ENCODE data around the gene CRYGD.

The CRYGD gene

GRCh38 chr2:208090420-208090819 lies 33.9 kb downstream of the CRYGD start:
- in situ Hi-C loops (cut with MboI; ENCODE audit: low sequenced_read_pairs): no loop called here

DNA sequence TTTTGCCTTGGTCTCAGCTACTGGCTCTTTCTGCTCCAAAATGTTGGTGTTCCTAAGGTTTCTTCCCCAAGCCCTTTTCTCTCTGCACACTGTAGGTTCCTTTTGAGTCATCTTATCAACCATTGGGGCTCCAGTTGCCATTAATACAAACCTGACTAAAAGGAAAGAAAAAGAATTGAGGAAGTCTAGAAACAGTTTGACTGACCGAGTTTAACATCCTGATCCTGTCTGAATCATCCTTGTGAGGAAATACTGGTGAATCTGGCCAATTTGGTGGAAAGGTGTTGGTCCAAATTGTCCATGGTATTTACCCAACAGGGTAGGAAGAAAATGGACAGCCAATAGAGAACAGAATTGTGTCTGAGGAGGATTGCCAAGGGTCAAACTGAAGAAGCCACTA lies 38.3 kb downstream of the CRYGD start:
- in situ Hi-C loops (cut with MboI; ENCODE audit: low sequenced_read_pairs): no loop called here

DNA sequence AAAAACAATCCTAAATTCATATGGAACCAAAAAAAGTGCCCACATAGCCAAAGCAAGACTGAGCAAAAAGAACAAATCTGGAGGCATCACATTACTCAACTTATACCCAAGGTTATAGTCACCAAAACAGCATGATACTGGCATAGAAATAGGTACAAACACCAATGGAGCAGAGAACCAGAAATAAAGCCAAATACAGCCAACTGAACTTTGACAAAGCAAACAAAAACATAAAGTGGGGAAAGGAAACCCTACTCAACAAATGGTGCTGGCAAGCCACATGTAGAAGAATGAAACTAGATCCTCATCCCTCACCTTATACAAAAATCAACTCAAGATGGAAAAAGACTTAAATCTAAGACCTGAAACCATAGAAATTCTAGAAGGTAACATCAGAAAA lies 40.5 kb downstream of the CRYGD start:
- in situ Hi-C loops (cut with MboI; ENCODE audit: low sequenced_read_pairs): no loop called here

DNA sequence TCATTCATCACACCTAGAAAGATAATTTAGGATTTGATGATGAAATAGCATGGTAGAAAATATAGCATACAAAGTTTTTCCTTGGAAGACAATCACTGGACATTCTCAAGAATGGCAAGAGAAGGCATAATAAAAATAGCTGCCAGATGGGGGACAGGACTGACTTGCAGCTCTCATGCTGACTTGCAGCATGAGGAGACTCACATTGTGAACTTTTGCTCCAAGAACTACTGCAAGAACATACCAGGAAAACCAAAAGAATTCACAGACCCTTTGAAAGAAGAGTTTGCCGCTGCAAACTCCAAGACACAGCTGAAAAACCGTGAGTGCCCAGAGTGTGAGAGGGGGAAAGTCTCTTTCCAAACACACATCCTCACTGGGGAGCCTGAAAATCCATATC lies 47.0 kb downstream of the CRYGD start:
- in situ Hi-C loops (cut with MboI; ENCODE audit: low sequenced_read_pairs): no loop called here

DNA sequence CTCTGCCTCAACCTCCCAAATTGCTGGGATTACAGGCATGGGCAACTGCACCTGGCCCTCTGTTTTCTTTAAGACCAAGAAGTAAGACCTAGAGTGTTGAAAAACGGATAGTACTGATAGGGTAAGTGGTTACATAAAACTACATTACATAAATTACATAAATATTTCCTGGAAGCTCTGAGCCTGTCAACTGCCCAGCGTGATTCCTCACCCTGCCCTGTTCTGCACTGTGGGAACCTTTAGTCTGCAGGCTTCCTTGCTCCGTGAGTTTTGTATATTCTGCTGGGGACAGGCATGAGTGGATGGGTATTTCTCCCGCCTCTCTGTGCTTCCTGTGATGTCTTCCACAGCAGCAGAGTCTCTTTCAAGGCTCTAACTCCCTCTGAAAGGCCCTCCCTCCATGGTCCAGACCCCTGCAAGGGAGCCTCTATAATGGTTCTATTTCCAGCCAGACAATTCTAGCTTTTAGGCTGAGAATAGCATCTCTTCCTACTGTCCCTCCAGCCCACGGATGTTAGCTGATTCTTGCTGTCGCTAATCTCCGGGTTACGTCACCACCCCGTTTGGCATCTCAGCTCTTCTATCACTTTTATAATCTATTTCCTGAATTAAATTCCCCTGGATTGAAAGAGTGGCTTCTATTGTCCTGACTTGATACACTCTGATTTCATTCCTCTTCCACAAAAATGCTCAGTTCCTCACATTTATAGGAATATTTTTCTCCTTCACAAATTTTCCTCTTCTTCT lies 49.5 kb downstream of the CRYGD start:
- in situ Hi-C loops (cut with MboI; ENCODE audit: low sequenced_read_pairs): no loop called here

DNA sequence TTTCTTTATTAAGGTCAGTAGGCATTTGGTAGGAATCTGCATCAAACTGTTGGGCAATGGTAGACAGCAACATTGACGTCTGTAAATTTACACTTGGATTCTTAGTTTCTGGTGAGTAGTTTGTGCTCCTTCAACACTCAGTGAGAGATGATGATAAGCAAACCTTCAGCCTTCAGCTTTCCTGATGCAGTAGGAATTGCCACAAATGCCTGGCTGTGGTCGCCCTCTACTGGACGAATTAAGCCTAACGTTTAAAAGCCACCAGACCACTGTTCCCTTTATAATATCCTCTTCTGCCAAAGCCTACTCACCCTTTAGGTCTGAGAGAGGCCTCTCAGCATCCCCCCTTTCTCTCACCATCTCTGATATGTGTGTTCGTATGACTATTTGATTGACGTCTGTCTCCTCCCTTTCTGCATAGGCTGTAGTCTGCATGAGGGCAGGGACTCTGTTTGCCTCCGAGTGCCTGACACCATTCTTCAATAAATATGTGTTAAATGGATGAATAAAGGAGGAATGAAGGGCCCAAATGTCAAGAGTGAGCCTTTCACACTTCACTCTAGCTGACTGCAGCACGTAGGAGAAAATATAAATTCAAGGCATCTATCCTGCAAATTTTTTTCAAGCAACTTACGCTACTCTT lies 52.0 kb downstream of the CRYGD start:
- in situ Hi-C loops (cut with MboI; ENCODE audit: low sequenced_read_pairs): no loop called here
